ENCODE data around the gene RBBP8NL.

RBBP8NL gene

GRCh38 chr20:62363920-62364851 lies 63.2 kb downstream of the RBBP8NL start:
- no peak overlapping the region for H3K4me3 ChIP-seq (ENCODE audit: low read length)
- TF ChIP-seq ZNF274 (IDR thresholded peaks at IDR 0.05; ENCODE audit: low read depth, low read length): no peak

GRCh38 chr20:62362991-62363919 lies 64.1 kb downstream of the RBBP8NL start:
- H3K4me3 ChIP-seq (ENCODE audit: low read length): no peak overlapping the region
- no peak for TF ChIP-seq ZNF274 (IDR thresholded peaks at IDR 0.05; ENCODE audit: low read depth, low read length)

- TF ChIP-seq ZNF274 (IDR thresholded peaks at IDR 0.05; ENCODE audit: low read depth, low read length): no peak
- no peak overlapping the region for H3K4me3 ChIP-seq (ENCODE audit: low read length)
Measured at GRCh38 chr20:62362590-62362940, 64.8 kb downstream of the RBBP8NL start.

- TF ChIP-seq ZNF274 (IDR thresholded peaks at IDR 0.05; ENCODE audit: low read depth, low read length): no peak
- H3K4me3 ChIP-seq (ENCODE audit: low read length): no peak overlapping the region
Measured at GRCh38 chr20:62361799-62362589, 65.3 kb downstream of the RBBP8NL start.

- no peak overlapping the region for H3K4me3 ChIP-seq (ENCODE audit: low read length)
- no peak for TF ChIP-seq ZNF274 (IDR thresholded peaks at IDR 0.05; ENCODE audit: low read depth, low read length)
Measured at GRCh38 chr20:62360854-62361798, 66.2 kb downstream of the RBBP8NL start.
